Fibroblast of mammary gland (primary cell): ENCODE results near the gene SLC44A3.

ENCODE experiments used
- DNase-seq: peaks from one replicate; pipeline ENCODE4 v3.0.0-alpha.2; 2010; ENCODE audit warnings: low read depth
- H3K4me3 ChIP-seq: 2 replicates; pipeline ENCODE4 v1.5.1; 2011; ENCODE audit warnings: low read depth, mild to moderate bottlenecking, low read length, moderate library complexity; ENCODE audit not compliant: control insufficient read depth
- CTCF ChIP-seq: conservative IDR thresholded peaks from 2 replicates; pipeline ENCODE4 v1.5.1; 2011; ENCODE audit warnings: low read depth, low read length, inconsistent platforms; ENCODE audit not compliant: control insufficient read depth, insufficient read depth

SLC44A3 gene

GRCh38 chr1:94792473-94793295 lies 27.5 kb upstream of the SLC44A3 start:
- DNase-seq: peak; percentile 87
- TF ChIP-seq CTCF: peak; percentile 47
- no peak overlapping the region for H3K4me3 ChIP-seq

- TF ChIP-seq CTCF: no peak
- no peak overlapping the region for H3K4me3 ChIP-seq
- peak; percentile 85 for DNase-seq
These were observed 26.9 kb upstream of the SLC44A3 start for GRCh38 chr1:94793296-94793656.

- DNase-seq: no peak
- no peak for TF ChIP-seq CTCF
- no peak overlapping the region for H3K4me3 ChIP-seq
These were observed 24.7 kb upstream of the SLC44A3 start for GRCh38 chr1:94795434-94795833.

GRCh38 chr1:94796266-94796665 lies 23.9 kb upstream of the SLC44A3 start:
- no peak overlapping the region for H3K4me3 ChIP-seq
- TF ChIP-seq CTCF: no peak
- no peak for DNase-seq

GRCh38 chr1:94797291-94797690 lies 22.9 kb upstream of the SLC44A3 start:
- DNase-seq: no peak
- no peak for TF ChIP-seq CTCF

GRCh38 chr1:94798054-94798453 lies 22.1 kb upstream of the SLC44A3 start:
- no peak for DNase-seq
- H3K4me3 ChIP-seq: no peak overlapping the region
- no peak for TF ChIP-seq CTCF

More at GRCh38 chr1:94797291-94797690, 22.9 kb upstream of the SLC44A3 start:
- no peak overlapping the region for H3K4me3 ChIP-seq

- no peak for TF ChIP-seq CTCF
- no peak overlapping the region for H3K4me3 ChIP-seq
- DNase-seq: no peak
These were observed 21.7 kb upstream of the SLC44A3 start for GRCh38 chr1:94798462-94798861.
